ENCODE measurements around the gene RPP21. TPM values are rescaled to one million over a fixed set of nuclear protein-coding genes. Genes with fewer than 3 reads are reported as not detected.

Gene RPP21
- total RNA-seq = 108 and 135 TPM in 2 replicates

DNA sequence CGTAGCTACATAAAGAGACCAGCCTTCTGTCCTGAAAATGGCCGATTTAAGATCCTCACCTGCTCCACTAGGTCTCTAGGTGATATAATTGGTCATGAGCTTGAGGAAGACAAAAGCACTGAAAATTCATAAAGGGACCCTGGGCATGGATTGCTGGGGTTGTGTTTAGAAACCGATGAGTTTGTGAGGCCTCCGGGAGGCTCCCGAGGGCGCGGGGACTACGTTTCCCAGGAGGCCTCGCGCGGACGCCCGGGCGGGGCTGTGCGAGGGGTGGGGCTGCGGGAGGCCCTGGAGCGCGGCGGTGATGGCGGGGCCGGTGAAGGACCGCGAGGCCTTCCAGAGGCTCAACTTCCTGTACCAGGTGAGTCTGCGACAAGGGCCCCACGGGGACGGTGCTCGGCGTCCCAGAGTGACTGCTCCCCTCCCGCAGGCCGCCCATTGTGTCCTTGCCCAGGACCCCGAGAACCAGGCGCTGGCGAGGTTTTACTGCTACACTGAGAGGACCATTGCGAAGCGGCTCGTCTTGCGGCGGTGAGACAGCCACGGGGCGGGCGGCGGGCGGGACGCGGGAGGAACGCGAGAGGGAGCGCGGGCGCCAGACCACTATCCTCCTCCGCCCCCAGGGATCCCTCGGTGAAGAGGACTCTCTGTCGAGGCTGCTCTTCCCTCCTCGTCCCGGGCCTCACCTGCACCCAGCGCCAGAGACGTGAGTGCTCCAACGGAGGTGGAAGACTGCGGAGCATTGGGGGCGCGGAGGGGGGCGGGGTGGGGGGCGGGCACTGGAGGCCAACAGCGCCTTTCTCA is at the start of gene RPP21:
RPP21 (plus strand) TSS at position 289 of the 804 bp plus-strand sequence; CDS start at position 305, 16 bp downstream.

DNA sequence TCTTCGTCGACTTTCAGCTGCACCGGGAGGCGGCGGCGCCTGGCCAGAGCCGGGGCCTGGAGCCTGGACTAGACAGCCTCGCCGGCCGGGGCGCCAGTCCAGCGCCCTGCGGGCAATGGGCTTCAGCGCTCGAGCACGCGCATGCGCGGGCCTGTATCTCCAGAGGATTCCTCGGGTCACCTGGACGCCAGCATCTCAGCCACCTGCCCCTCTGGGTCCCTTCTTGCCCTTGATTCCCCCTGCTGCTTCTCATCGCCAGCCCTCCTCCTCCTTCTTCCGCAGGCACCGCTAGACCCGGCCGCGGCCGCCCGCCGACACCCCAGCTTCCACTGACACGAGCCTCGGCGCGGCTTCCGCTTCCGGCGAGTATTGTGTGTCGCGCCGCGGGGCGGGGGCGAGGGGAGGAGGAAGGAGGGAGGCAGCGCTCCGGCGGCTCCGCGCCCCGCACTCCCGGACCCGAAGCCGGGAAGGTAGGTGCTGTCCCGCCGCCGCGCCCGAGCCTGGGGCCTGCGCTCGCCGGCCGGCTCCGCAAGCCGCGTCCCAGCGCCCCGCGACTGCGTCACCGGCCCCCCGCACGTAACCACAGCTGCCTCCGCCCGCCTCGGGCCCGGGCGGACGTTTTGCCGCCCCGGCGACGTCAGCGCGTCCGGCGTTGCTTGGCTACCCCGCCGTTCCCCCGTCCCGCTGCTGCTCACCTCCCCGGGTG is 18.3 kb upstream of the RPP21 start, which contains the start of gene TRIM39:
TRIM39 (plus strand) TSS at position 402 of the 706 bp plus-strand sequence. CDS start 2,391 bp downstream, outside the sequence.

Other genes with a start within 250 kb of the RPP21 start
- gene TRIM31, start 232.1 kb upstream of the RPP21 start, total RNA-seq = not detected in 2 replicates
- gene TRIM40, start 209.0 kb upstream of the RPP21 start, total RNA-seq = not detected in 2 replicates
- not detected in 2 replicates for gene TRIM10, start 183.9 kb upstream of the RPP21 start, total RNA-seq
- not detected in 2 replicates for gene TRIM15, start 181.6 kb upstream of the RPP21 start, total RNA-seq
- gene TRIM26, start 131.8 kb upstream of the RPP21 start, total RNA-seq = 23.5 and 27.5 TPM in 2 replicates
- 6.0 and 12.3 TPM in 2 replicates for gene TRIM39, start 18.2 kb upstream of the RPP21 start, total RNA-seq
- gene HLA-E, start 144.4 kb downstream of the RPP21 start, total RNA-seq = 66.3 and 166 TPM in 2 replicates
- gene GNL1, start 211.3 kb downstream of the RPP21 start, total RNA-seq = 42.0 and 44.0 TPM in 2 replicates
- 9.3 and 9.8 TPM in 2 replicates for gene PRR3, start 212.1 kb downstream of the RPP21 start, total RNA-seq
- 32.1 and 37.8 TPM in 2 replicates for gene ABCF1, start 226.3 kb downstream of the RPP21 start, total RNA-seq